Right lobe of liver (tissue), 4 donors: ENCODE data around the gene IWS1.

Source experiments
- CTCF ChIP-seq, 4 donors: fragments of 200-600 bp in 3 of 4; fragments of 450-650 bp in 1 of 4; IDR thresholded peaks; one replicate each; pipeline versions ENCODE4 v1.5.1 to v1.8.0; 2016 to 2022; ENCODE audit warnings: antibody characterized with exemption in 4 of 4, mild to moderate bottlenecking in 2 of 4
- POLR2A ChIP-seq: fragments of 450-650 bp; IDR thresholded peaks from one replicate; pipeline ENCODE4 v1.6.1; 2017; ENCODE audit warnings: antibody characterized with exemption, mild to moderate bottlenecking
- donor health status: DM: no; HTN: no; CAD: no.
- donor health status: DM: no; HTN: no; CAD: no.
- donor health status: DM: no; HTN: yes; CAD: no.

GRCh38 chr2:127439343-127439742, 86.9 kb downstream of the IWS1 start:
- TF ChIP-seq CTCF (IDR thresholded peaks at IDR 0.05) (no peak), POLR2A (no peak)
